ENCODE measurements around the gene SLC5A9.
"Not testable (repeated sequence)": the region's sequence is repeated elsewhere in the genome, so short reads cannot be mapped to it uniquely, and the experiment has no call there.

Gene SLC5A9

GRCh38 chr1:48208251-48208650 lies 14.3 kb upstream of the SLC5A9 start:
- H3K4me3 ChIP-seq (ENCODE audit: low read depth, low read length) = no peak overlapping the region
- no peak for DNase-seq (ENCODE audit: low read depth)

- no peak overlapping the region for H3K4me3 ChIP-seq (ENCODE audit: low read depth, low read length)
- no peak for DNase-seq (ENCODE audit: low read depth)
Measured at GRCh38 chr1:48208652-48209051, 13.9 kb upstream of the SLC5A9 start.

GRCh38 chr1:48213462-48213861 lies 9.1 kb upstream of the SLC5A9 start:
- H3K4me3 ChIP-seq (ENCODE audit: low read depth, low read length); DNase-seq (ENCODE audit: low read depth): not testable (repeated sequence)

DNA sequence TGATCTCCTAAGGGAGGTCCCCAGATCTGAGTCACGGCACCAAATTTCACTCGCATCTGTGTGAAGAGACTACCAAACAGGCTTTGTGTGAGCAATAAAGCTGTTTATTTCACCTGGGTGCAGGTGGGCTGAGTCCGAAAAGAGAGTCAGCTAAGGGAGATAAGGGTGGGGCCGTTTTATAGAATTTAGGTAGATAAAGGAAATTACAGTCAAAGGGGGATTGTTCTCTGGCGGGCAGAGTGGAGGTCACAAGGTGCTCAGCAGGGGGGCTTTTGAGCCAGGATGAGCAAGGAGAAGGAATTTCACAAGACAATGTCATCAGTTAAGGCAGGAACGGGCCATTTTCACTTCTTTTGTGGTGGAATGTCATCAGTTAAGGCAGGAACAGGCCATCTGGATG lies 8.2 kb upstream of the SLC5A9 start:
- not testable (repeated sequence) for DNase-seq (ENCODE audit: low read depth); H3K4me3 ChIP-seq (ENCODE audit: low read depth, low read length)

GRCh38 chr1:48214820-48215219 lies 7.7 kb upstream of the SLC5A9 start:
- H3K4me3 ChIP-seq (ENCODE audit: low read depth, low read length) = no peak overlapping the region
- DNase-seq (ENCODE audit: low read depth) = no peak

GRCh38 chr1:48215222-48215621 lies 7.3 kb upstream of the SLC5A9 start:
- H3K4me3 ChIP-seq (ENCODE audit: low read depth, low read length) = no peak overlapping the region
- no peak for DNase-seq (ENCODE audit: low read depth)

DNA sequence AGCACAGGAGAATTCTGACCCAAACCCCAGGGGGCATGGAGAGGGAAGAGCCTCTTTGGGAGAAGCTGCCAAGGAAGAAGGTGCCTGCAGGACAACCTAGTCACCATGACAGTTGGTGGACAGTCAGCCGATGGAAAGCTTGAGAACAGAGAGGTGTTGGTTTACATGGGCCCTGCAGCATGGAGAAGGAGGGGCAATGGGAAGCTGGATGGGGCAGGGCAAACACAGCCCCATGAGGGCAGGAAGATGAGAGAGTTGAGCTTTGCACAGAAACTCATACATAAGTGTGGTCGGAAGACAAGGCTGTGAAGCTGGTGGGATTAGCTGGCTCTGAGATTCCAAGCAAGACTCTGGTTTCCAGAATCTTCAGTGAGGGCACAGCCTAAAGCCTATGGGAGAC lies 6.6 kb upstream of the SLC5A9 start:
- no peak overlapping the region for H3K4me3 ChIP-seq (ENCODE audit: low read depth, low read length)

GRCh38 chr1:48216313-48216712 lies 6.2 kb upstream of the SLC5A9 start:
- no peak overlapping the region for H3K4me3 ChIP-seq (ENCODE audit: low read depth, low read length)
- DNase-seq (ENCODE audit: low read depth) = no peak

More for the DNA sequence above, 6.6 kb upstream of the SLC5A9 start:
- no peak for DNase-seq (ENCODE audit: low read depth)

DNA sequence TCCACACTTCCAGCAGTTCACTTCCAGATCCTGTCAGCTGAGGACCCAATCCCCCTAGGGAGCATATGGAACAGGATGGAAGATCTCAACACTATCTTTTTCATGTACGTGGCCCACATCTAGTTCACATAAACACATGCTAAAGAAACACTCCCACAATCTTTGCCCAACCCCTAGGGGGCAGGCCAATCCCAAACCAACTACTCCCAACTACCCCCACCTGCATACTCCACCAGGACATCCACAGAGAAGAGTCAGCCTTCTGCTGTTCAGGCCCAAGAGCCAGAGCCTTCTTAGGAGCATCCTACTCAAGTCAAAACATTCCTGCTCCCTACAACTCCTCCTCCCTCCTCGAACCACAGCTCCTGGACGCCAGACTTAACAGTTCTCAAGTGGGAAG lies 5.6 kb upstream of the SLC5A9 start:
- no peak for DNase-seq (ENCODE audit: low read depth)
- H3K4me3 ChIP-seq (ENCODE audit: low read depth, low read length) = no peak overlapping the region

GRCh38 chr1:48217856-48218255 lies 4.7 kb upstream of the SLC5A9 start:
- DNase-seq (ENCODE audit: low read depth) = no peak
- no peak overlapping the region for H3K4me3 ChIP-seq (ENCODE audit: low read depth, low read length)

DNA sequence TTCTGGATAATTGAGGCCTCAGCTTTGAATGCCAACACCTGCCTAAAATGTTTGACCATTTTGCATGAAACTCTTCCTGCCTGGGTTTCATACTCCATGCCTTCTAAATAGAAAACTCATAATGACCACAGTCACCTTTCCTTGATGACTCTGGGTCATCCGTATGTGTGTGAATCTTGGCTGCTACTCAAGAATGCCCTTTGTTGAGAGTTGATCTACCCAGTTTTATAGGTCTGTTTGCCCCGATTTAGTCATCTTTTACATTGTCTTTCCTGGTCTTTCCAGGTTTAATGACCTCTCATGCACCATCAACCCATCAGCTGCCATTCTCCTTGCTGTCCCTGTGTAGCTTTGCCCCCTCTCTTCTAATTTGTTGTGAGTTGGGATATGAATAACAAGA lies 2.7 kb upstream of the SLC5A9 start:
- no peak for DNase-seq (ENCODE audit: low read depth)
- H3K4me3 ChIP-seq (ENCODE audit: low read depth, low read length) = no peak overlapping the region

- DNase-seq (ENCODE audit: low read depth) = no peak
- H3K4me3 ChIP-seq (ENCODE audit: low read depth, low read length) = no peak overlapping the region
Measured at GRCh38 chr1:48221122-48221521, 1.4 kb upstream of the SLC5A9 start.

GRCh38 chr1:48221657-48222056 lies 859 bp upstream of the SLC5A9 start:
- H3K4me3 ChIP-seq (ENCODE audit: low read depth, low read length) = no peak overlapping the region
- DNase-seq (ENCODE audit: low read depth) = no peak

GRCh38 chr1:48223366-48224240 lies 1.1 kb downstream of the SLC5A9 start:
- no peak overlapping the region for H3K4me3 ChIP-seq (ENCODE audit: low read depth, low read length)
- no peak for DNase-seq (ENCODE audit: low read depth)

DNA sequence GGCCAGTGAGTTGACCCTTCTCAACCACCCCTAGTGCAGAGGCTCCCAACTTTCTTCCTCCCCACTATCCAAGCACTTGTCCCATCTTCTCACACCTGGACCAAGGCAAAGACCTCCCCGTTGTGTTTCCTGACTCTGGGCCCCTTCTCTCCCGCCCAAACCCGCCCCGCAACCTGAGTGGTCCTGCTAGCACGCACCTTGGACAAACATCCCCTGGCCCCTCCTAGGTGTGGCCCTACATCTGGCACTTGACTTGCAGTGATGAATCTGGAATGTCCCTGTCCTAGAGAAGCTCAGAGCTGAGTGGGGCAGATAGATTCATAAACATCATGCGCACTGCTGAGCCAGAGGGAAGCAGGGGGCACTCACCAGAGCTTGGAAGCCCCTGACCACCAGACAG lies 2.3 kb downstream of the SLC5A9 start:
- H3K4me3 ChIP-seq (ENCODE audit: low read depth, low read length) = no peak overlapping the region
- no peak for DNase-seq (ENCODE audit: low read depth)

- no peak for DNase-seq (ENCODE audit: low read depth)
- H3K4me3 ChIP-seq (ENCODE audit: low read depth, low read length) = no peak overlapping the region
Measured at GRCh38 chr1:48225579-48225978, 3.1 kb downstream of the SLC5A9 start.

DNA sequence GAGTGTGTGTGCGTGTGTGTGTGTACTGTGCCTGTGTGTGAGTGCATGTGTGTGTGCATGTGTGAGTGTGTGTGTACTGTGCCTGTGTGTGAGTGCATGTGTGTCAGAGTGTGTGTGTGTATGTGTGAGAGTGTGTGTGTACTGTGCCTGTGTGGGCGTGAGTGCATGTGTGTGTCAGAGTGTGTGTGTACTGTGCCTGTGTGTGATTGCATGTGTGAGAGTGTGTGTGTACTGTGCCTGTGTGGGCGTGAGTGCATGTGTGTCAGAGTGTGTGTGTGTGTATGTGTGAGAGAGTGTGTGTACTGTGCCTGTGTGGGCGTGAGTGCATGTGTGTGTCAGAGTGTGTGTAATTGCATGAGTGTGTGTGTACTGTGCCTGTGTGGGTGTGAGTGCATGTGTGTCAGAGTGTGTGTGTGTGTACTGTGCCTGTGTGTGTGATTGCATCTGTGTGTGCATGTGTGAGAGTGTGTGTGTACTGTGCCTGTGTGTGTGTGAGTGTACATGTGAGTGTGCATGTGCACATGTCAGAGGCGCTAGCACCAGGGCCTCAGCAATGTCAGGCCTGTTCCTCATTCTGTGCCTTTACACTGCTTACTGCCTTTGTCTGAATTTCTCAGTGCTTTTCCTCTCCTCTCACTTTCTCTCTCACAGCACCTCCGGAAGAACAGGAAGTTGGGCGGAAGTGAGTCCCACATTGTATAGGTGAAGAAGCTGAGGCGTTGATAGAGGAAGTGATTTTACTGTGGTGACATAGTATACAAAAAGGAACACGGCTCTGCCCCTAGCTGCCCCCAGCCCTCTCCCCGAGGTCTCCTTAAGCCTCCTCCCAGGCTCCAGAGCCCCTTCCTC lies 4.9 kb downstream of the SLC5A9 start:
- H3K4me3 ChIP-seq (ENCODE audit: low read depth, low read length) = no peak overlapping the region
- no peak for DNase-seq (ENCODE audit: low read depth)

GRCh38 chr1:48228156-48228555 lies 5.6 kb downstream of the SLC5A9 start:
- no peak for DNase-seq (ENCODE audit: low read depth)
- H3K4me3 ChIP-seq (ENCODE audit: low read depth, low read length) = no peak overlapping the region

- no peak for DNase-seq (ENCODE audit: low read depth)
- H3K4me3 ChIP-seq (ENCODE audit: low read depth, low read length) = no peak overlapping the region
Measured at GRCh38 chr1:48229317-48229716, 6.8 kb downstream of the SLC5A9 start.

GRCh38 chr1:48230236-48230635 lies 7.7 kb downstream of the SLC5A9 start:
- no peak overlapping the region for H3K4me3 ChIP-seq (ENCODE audit: low read depth, low read length)
- no peak for DNase-seq (ENCODE audit: low read depth)

- no peak overlapping the region for H3K4me3 ChIP-seq (ENCODE audit: low read depth, low read length)
- no peak for DNase-seq (ENCODE audit: low read depth)
Measured at GRCh38 chr1:48232722-48233121, 10.2 kb downstream of the SLC5A9 start.
